MM.1S (cell line): ENCODE measurements around the gene C21orf58.

ENCODE experiments used
- DNase-seq: peaks from one replicate; pipeline ENCODE4 v3.0.0-alpha.2; 2015
- H2AFZ ChIP-seq: fragments of 300-600 bp; sonication (generic); 2 replicates; pipeline ENCODE4 v1.6.0; 2016; ENCODE audit warnings: antibody characterized with exemption, low read length
- H3F3A ChIP-seq: fragments of 300-600 bp; sonication (generic); 2 replicates; pipeline ENCODE4 v1.6.1; 2016; ENCODE audit warnings: mild to moderate bottlenecking, antibody characterized with exemption, low read length, moderate library complexity, mixed read lengths; ENCODE audit not compliant: insufficient read depth
- H3K27ac ChIP-seq: fragments of 300-600 bp; sonication (generic); 2 replicates; pipeline ENCODE4 v1.5.1; 2016; ENCODE audit warnings: mild to moderate bottlenecking, low read length
- H3K27me3 ChIP-seq: fragments of 300-600 bp; sonication (generic); replicated peaks from 2 replicates; pipeline ENCODE4 v1.6.0; 2016; ENCODE audit warnings: low read length; ENCODE audit not compliant: insufficient read depth
- H3K36me3 ChIP-seq: fragments of 300-600 bp; sonication (generic); replicated peaks from 2 replicates; pipeline ENCODE4 v1.6.1; 2016; ENCODE audit warnings: mild to moderate bottlenecking, low read length, mixed read lengths; ENCODE audit not compliant: insufficient read depth
- H3K4me1 ChIP-seq: fragments of 300-600 bp; sonication (generic); 2 replicates; pipeline ENCODE4 v1.6.1; 2016; ENCODE audit warnings: low read length, mixed read lengths
- H3K4me2 ChIP-seq: fragments of 300-600 bp; sonication (generic); 2 replicates; pipeline ENCODE4 v1.6.0; 2016; ENCODE audit warnings: low read depth, low read length
- H3K4me3 ChIP-seq: fragments of 300-600 bp; sonication (generic); 2 replicates; pipeline ENCODE4 v1.5.1; 2016; ENCODE audit warnings: low read length, mixed read lengths
- H3K79me2 ChIP-seq: fragments of 300-600 bp; sonication (generic); 2 replicates; pipeline ENCODE4 v1.6.1; 2016; ENCODE audit warnings: mixed run types, low read length, mixed read lengths
- H3K9ac ChIP-seq: fragments of 300-600 bp; sonication (generic); 2 replicates; pipeline ENCODE4 v1.6.1; 2016; ENCODE audit warnings: low read length, mixed read lengths
- H3K9me2 ChIP-seq: fragments of 300-600 bp; sonication (generic); replicated peaks from 2 replicates; pipeline ENCODE4 v1.6.1; 2016; ENCODE audit warnings: mild to moderate bottlenecking, low read length, mixed read lengths; ENCODE audit not compliant: insufficient read depth
- H3K9me3 ChIP-seq: fragments of 300-600 bp; sonication (generic); replicated peaks from 2 replicates; pipeline ENCODE4 v1.6.1; 2016; ENCODE audit warnings: mild to moderate bottlenecking, low read length, mixed read lengths; ENCODE audit not compliant: insufficient read depth
- H4K20me1 ChIP-seq: fragments of 300-600 bp; sonication (generic); 2 replicates; pipeline ENCODE4 v1.6.1; 2016; ENCODE audit warnings: mild to moderate bottlenecking, low read length, moderate library complexity, mixed read lengths; ENCODE audit not compliant: insufficient read depth
- EZH2 ChIP-seq: fragments of 300-600 bp; sonication (generic); optimal IDR thresholded peaks from 2 replicates; pipeline ENCODE3; 2017; ENCODE audit warnings: low read depth, mild to moderate bottlenecking, antibody characterized with exemption, low read length, mixed read lengths
- EZH2phosphoT487 ChIP-seq: fragments of 300-600 bp; sonication (generic); IDR thresholded peaks from 2 replicates; pipeline ENCODE4 v1.6.1; 2018; ENCODE audit warnings: antibody characterized with exemption, low read length
- TF ChIP-seq, protein P1 (sequence below): fragments of 300-600 bp; sonication (generic); IDR thresholded peaks from 2 replicates; pipeline ENCODE4 v1.5.1; 2016; ENCODE audit warnings: antibody characterized with exemption, low read length, mixed read lengths

Gene C21orf58

DNA sequence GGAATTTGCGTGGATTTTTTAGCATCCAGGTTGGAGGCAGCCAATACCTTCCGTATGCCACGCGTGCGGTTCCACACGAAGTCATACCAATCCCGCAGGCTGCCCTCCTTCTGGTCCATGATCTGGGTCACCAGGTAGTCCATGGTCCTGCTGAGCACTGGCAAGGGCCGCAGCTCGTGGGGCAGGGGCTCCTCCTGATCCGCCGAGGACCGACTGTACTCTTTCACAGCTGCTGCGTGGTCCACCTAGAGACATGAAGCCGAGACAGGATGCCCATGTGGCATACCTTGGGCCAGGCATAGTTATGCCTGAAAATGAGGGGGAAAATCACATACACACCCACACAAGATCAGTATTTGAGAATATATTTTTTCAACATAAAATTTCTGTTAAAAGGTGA lies 50.3 kb downstream of the C21orf58 start:
- H3K79me2 ChIP-seq: peaks cover 3% of the 10 kb centered on the region
- peaks cover 41% of the 10 kb centered on the region for H3K36me3 ChIP-seq
- no peaks in the 10 kb centered on the region for H3K9me2 ChIP-seq
- H3K9ac ChIP-seq: no peak overlapping the region
- no peaks in the 10 kb centered on the region for H3K27me3 ChIP-seq
- DNase-seq: no peak
- no peak overlapping the region for H3K4me3 ChIP-seq
- H3K4me1 ChIP-seq: no peaks in the 10 kb centered on the region
- no peak overlapping the region for H2AFZ ChIP-seq
- no peaks in the 10 kb centered on the region for H3K9me3 ChIP-seq
- no peak overlapping the region for H3K27ac ChIP-seq
- no peaks in the 10 kb centered on the region for H3F3A ChIP-seq
- H4K20me1 ChIP-seq: no peaks in the 10 kb centered on the region
- TF ChIP-seq, protein P1, sequence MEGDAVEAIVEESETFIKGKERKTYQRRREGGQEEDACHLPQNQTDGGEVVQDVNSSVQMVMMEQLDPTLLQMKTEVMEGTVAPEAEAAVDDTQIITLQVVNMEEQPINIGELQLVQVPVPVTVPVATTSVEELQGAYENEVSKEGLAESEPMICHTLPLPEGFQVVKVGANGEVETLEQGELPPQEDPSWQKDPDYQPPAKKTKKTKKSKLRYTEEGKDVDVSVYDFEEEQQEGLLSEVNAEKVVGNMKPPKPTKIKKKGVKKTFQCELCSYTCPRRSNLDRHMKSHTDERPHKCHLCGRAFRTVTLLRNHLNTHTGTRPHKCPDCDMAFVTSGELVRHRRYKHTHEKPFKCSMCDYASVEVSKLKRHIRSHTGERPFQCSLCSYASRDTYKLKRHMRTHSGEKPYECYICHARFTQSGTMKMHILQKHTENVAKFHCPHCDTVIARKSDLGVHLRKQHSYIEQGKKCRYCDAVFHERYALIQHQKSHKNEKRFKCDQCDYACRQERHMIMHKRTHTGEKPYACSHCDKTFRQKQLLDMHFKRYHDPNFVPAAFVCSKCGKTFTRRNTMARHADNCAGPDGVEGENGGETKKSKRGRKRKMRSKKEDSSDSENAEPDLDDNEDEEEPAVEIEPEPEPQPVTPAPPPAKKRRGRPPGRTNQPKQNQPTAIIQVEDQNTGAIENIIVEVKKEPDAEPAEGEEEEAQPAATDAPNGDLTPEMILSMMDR: no peak
- H3K4me2 ChIP-seq: no peak overlapping the region

DNA sequence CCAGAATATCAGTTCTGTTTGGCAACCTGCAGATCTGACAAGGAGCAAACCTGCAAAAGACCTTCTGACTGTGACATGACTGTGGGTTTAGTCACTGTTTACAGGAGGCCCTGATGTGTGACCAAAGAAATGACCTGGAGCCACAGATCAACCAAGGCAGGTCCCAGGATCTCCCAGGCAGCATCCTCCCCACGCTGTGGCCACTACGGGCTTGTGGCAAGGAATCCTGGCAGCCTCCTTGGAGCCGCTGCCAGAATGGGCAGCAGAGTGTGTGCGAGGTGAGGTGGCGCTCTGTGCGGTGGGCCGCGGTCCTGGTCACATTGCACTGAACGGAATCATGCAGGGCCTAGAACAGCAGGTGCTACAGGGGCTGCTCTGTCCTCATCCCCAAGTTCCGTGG lies 54.2 kb downstream of the C21orf58 start:
- peaks cover 31% of the 10 kb centered on the region for H3K36me3 ChIP-seq
- no peaks in the 10 kb centered on the region for H3K4me1 ChIP-seq
- no peak overlapping the region for H3K9ac ChIP-seq
- DNase-seq: no peak
- H2AFZ ChIP-seq: no peak overlapping the region
- H3K9me2 ChIP-seq: no peaks in the 10 kb centered on the region
- no peak overlapping the region for H3K4me2 ChIP-seq
- no peaks in the 10 kb centered on the region for H3K9me3 ChIP-seq
- no peaks in the 10 kb centered on the region for H3F3A ChIP-seq
- no peak overlapping the region for H3K4me3 ChIP-seq
- H3K79me2 ChIP-seq: no peaks in the 10 kb centered on the region; the same call in none of the 2 replicates
- no peaks in the 10 kb centered on the region for H3K27me3 ChIP-seq
- no peaks in the 10 kb centered on the region for H4K20me1 ChIP-seq
- TF ChIP-seq, protein P1: no peak
- TF ChIP-seq EZH2: no peak
- TF ChIP-seq EZH2phosphoT487: no peak
- no peak overlapping the region for H3K27ac ChIP-seq

DNA sequence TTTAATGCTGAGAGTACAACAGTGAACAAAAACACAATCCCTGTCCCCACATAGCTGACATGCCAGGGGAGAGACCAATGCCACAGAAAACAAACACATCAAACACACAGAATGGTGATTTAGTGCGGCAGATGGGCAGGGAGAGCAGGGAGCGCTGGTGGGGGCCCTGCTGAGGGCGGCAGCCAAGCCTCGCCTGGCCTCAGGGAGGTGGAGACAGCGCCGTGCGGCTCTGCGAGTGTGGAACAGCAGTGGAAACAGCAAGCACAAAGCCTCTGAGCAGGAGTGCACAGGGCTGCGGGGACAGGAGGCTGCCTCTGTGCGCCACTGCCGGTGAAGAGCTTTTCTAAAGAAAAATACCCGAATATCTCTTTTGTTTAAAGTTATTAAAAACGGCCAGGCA lies 55.3 kb downstream of the C21orf58 start:
- no peaks in the 10 kb centered on the region for H3K9me3 ChIP-seq
- H3K4me1 ChIP-seq: no peaks in the 10 kb centered on the region
- H3K79me2 ChIP-seq: no peaks in the 10 kb centered on the region; the same call in 1 of the 2 replicates
- H3K27ac ChIP-seq: no peak overlapping the region
- H2AFZ ChIP-seq: no peak overlapping the region
- no peaks in the 10 kb centered on the region for H3K27me3 ChIP-seq
- no peaks in the 10 kb centered on the region for H4K20me1 ChIP-seq
- H3K9ac ChIP-seq: no peak overlapping the region
- H3K9me2 ChIP-seq: no peaks in the 10 kb centered on the region
- no peak overlapping the region for H3K4me3 ChIP-seq
- peaks cover 23% of the 10 kb centered on the region for H3K36me3 ChIP-seq
- no peaks in the 10 kb centered on the region for H3F3A ChIP-seq
- H3K4me2 ChIP-seq: no peak overlapping the region
- no peak for DNase-seq
- no peak for TF ChIP-seq EZH2phosphoT487

DNA sequence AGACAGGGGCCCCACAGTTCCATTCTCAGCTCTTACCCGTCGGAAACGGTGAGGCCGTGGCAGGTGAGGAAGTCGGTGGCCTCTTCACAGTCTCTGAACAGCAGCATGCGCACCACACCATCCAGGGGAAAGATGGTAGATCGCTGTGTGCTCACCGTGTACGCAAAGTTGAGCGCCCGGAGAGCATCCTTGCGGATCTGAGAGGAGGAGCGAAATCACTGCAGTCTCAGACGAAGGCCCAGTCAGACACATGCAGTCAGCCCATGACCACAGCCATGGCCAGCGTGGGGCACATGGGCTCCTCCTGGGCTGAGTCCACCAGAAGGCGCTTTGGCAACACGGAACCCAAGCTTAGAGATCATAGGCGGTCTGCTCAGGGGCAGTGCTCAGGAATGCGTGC lies 56.7 kb downstream of the C21orf58 start:
- Histone ChIP-seq H3K79me2 (no peaks in the 10 kb centered on the region), H3K36me3 (peaks cover 13% of the 10 kb centered on the region), H2AFZ (no peak overlapping the region), H3K4me1 (no peaks in the 10 kb centered on the region), H3K9me3 (no peaks in the 10 kb centered on the region), H4K20me1 (no peaks in the 10 kb centered on the region), H3K4me2 (no peak overlapping the region), H3K27ac (no peak overlapping the region), H3F3A (no peaks in the 10 kb centered on the region), H3K9ac (no peak overlapping the region), H3K9me2 (no peaks in the 10 kb centered on the region), H3K27me3 (no peaks in the 10 kb centered on the region), H3K4me3 (no peak overlapping the region)
- TF ChIP-seq EZH2phosphoT487: no peak
- TF ChIP-seq, protein P1: no peak
- no peak for TF ChIP-seq EZH2
- DNase-seq: no peak
